K562 (cell line): Measurements from ENCODE around the gene KRTAP10-6. TPM values are rescaled to one million over a fixed set of nuclear protein-coding genes. Genes with fewer than 3 reads are reported as not detected.

Experiments used
- PTTG1 ChIP-seq: fragments of 450-650 bp; IDR thresholded peaks from 2 replicates; pipeline ENCODE4 v1.6.1; 2016; ENCODE audit warnings: low read depth, mild to moderate bottlenecking, missing genetic modification characterization, missing compliant biosample characterization
- polyA plus RNA-seq, 8 experiments: library from polyadenylated mRNA; depleted of rRNA in 4 of 8; stranded (reverse) in 5 of 8; unstranded in 3 of 8; fragments of >200 nt; fragmentation: Nextera tagmentation in 2 of 8; fragmentation: Illumina TruSeq in 1 of 8; extraction: Ambion mirVana in 2 of 8; extraction: Trizol in 1 of 8; gene quantifications; 2 replicates each; pipeline versions ENCODE4 v1.2.1 to v1.2.3, GENCODE V29; 2011 to 2014; ENCODE audit warnings: inconsistent platforms in 1 of 8, missing spikeins in 1 of 8
- total RNA-seq, 7 experiments: library from RNA; depleted of rRNA in 6 of 7; stranded (reverse); fragments of >200 nt in 6 of 7; fragmentation: Illumina TruSeq in 2 of 7; extraction: Trizol in 2 of 7; gene quantifications; 2 replicates each; pipeline versions ENCODE4 v1.2.1 to v1.2.3, GENCODE V29; 2011 to 2021; ENCODE audit warnings: low replicate concordance in 1 of 7
- TF ChIP-seq, protein P1 (sequence below): fragments of 450-650 bp; IDR thresholded peaks from 2 replicates; pipeline ENCODE4 v1.6.1; 2016; ENCODE audit warnings: mild to moderate bottlenecking, moderate library complexity
- TF ChIP-seq, protein P2 (sequence below), 2 experiments: fragments of 450-650 bp; IDR thresholded peaks; 2 replicates each; pipeline ENCODE4 v1.6.1; 2016; ENCODE audit warnings: mild to moderate bottlenecking in 2 of 2, borderline replicate concordance in 1 of 2, low read depth in 1 of 2, moderate library complexity in 1 of 2

KRTAP10-6 gene
- total and polyA plus RNA-seq, 9 of the 15 experiments (the other 6 are each of a cell fraction or from before 2014, with no cell fraction given), result not detected

DNA sequence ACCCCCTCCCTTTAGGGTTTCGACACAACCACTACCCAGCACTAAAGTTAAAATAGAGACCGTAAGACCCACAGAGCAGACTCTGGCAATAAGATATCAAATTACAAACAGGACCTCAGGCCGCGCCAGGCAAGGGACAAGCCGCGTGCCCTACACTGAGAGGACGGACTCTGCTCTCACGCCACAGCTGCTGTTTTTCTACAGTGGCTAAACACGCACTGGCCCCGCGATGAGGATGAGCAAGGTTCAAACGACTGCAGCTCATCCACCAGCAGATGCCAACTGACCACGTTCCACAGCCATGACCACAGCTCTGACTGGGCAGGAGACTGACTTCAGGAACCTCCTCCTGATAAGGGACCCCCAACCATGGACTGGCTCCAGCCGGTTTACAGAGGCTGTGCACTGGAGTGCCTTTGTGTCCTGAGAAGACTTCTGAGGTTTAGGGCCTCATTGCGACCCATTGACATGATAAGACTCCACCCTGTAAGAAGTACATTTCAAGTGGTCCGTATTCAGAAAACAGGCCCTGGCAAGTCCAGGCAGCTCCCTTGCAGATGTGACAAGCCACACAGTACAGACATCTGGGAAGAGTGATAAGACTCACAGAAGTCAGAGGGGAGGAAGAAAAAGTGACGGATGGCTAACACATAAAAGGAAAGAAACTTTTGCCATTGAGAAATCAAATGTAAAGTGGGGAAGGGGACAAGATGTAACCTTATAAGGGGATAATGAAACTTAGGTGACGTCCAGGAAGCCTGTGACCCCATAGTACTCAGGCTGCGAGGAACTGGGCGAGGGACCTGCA, 1.5 kb upstream of the KRTAP10-6 start (continued):
- TF ChIP-seq, protein P1, sequence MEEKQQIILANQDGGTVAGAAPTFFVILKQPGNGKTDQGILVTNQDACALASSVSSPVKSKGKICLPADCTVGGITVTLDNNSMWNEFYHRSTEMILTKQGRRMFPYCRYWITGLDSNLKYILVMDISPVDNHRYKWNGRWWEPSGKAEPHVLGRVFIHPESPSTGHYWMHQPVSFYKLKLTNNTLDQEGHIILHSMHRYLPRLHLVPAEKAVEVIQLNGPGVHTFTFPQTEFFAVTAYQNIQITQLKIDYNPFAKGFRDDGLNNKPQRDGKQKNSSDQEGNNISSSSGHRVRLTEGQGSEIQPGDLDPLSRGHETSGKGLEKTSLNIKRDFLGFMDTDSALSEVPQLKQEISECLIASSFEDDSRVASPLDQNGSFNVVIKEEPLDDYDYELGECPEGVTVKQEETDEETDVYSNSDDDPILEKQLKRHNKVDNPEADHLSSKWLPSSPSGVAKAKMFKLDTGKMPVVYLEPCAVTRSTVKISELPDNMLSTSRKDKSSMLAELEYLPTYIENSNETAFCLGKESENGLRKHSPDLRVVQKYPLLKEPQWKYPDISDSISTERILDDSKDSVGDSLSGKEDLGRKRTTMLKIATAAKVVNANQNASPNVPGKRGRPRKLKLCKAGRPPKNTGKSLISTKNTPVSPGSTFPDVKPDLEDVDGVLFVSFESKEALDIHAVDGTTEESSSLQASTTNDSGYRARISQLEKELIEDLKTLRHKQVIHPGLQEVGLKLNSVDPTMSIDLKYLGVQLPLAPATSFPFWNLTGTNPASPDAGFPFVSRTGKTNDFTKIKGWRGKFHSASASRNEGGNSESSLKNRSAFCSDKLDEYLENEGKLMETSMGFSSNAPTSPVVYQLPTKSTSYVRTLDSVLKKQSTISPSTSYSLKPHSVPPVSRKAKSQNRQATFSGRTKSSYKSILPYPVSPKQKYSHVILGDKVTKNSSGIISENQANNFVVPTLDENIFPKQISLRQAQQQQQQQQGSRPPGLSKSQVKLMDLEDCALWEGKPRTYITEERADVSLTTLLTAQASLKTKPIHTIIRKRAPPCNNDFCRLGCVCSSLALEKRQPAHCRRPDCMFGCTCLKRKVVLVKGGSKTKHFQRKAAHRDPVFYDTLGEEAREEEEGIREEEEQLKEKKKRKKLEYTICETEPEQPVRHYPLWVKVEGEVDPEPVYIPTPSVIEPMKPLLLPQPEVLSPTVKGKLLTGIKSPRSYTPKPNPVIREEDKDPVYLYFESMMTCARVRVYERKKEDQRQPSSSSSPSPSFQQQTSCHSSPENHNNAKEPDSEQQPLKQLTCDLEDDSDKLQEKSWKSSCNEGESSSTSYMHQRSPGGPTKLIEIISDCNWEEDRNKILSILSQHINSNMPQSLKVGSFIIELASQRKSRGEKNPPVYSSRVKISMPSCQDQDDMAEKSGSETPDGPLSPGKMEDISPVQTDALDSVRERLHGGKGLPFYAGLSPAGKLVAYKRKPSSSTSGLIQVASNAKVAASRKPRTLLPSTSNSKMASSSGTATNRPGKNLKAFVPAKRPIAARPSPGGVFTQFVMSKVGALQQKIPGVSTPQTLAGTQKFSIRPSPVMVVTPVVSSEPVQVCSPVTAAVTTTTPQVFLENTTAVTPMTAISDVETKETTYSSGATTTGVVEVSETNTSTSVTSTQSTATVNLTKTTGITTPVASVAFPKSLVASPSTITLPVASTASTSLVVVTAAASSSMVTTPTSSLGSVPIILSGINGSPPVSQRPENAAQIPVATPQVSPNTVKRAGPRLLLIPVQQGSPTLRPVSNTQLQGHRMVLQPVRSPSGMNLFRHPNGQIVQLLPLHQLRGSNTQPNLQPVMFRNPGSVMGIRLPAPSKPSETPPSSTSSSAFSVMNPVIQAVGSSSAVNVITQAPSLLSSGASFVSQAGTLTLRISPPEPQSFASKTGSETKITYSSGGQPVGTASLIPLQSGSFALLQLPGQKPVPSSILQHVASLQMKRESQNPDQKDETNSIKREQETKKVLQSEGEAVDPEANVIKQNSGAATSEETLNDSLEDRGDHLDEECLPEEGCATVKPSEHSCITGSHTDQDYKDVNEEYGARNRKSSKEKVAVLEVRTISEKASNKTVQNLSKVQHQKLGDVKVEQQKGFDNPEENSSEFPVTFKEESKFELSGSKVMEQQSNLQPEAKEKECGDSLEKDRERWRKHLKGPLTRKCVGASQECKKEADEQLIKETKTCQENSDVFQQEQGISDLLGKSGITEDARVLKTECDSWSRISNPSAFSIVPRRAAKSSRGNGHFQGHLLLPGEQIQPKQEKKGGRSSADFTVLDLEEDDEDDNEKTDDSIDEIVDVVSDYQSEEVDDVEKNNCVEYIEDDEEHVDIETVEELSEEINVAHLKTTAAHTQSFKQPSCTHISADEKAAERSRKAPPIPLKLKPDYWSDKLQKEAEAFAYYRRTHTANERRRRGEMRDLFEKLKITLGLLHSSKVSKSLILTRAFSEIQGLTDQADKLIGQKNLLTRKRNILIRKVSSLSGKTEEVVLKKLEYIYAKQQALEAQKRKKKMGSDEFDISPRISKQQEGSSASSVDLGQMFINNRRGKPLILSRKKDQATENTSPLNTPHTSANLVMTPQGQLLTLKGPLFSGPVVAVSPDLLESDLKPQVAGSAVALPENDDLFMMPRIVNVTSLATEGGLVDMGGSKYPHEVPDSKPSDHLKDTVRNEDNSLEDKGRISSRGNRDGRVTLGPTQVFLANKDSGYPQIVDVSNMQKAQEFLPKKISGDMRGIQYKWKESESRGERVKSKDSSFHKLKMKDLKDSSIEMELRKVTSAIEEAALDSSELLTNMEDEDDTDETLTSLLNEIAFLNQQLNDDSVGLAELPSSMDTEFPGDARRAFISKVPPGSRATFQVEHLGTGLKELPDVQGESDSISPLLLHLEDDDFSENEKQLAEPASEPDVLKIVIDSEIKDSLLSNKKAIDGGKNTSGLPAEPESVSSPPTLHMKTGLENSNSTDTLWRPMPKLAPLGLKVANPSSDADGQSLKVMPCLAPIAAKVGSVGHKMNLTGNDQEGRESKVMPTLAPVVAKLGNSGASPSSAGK, result peak; percentile 93
- peak; percentile 55 for TF ChIP-seq PTTG1 (tag)
- TF ChIP-seq, protein P2, sequence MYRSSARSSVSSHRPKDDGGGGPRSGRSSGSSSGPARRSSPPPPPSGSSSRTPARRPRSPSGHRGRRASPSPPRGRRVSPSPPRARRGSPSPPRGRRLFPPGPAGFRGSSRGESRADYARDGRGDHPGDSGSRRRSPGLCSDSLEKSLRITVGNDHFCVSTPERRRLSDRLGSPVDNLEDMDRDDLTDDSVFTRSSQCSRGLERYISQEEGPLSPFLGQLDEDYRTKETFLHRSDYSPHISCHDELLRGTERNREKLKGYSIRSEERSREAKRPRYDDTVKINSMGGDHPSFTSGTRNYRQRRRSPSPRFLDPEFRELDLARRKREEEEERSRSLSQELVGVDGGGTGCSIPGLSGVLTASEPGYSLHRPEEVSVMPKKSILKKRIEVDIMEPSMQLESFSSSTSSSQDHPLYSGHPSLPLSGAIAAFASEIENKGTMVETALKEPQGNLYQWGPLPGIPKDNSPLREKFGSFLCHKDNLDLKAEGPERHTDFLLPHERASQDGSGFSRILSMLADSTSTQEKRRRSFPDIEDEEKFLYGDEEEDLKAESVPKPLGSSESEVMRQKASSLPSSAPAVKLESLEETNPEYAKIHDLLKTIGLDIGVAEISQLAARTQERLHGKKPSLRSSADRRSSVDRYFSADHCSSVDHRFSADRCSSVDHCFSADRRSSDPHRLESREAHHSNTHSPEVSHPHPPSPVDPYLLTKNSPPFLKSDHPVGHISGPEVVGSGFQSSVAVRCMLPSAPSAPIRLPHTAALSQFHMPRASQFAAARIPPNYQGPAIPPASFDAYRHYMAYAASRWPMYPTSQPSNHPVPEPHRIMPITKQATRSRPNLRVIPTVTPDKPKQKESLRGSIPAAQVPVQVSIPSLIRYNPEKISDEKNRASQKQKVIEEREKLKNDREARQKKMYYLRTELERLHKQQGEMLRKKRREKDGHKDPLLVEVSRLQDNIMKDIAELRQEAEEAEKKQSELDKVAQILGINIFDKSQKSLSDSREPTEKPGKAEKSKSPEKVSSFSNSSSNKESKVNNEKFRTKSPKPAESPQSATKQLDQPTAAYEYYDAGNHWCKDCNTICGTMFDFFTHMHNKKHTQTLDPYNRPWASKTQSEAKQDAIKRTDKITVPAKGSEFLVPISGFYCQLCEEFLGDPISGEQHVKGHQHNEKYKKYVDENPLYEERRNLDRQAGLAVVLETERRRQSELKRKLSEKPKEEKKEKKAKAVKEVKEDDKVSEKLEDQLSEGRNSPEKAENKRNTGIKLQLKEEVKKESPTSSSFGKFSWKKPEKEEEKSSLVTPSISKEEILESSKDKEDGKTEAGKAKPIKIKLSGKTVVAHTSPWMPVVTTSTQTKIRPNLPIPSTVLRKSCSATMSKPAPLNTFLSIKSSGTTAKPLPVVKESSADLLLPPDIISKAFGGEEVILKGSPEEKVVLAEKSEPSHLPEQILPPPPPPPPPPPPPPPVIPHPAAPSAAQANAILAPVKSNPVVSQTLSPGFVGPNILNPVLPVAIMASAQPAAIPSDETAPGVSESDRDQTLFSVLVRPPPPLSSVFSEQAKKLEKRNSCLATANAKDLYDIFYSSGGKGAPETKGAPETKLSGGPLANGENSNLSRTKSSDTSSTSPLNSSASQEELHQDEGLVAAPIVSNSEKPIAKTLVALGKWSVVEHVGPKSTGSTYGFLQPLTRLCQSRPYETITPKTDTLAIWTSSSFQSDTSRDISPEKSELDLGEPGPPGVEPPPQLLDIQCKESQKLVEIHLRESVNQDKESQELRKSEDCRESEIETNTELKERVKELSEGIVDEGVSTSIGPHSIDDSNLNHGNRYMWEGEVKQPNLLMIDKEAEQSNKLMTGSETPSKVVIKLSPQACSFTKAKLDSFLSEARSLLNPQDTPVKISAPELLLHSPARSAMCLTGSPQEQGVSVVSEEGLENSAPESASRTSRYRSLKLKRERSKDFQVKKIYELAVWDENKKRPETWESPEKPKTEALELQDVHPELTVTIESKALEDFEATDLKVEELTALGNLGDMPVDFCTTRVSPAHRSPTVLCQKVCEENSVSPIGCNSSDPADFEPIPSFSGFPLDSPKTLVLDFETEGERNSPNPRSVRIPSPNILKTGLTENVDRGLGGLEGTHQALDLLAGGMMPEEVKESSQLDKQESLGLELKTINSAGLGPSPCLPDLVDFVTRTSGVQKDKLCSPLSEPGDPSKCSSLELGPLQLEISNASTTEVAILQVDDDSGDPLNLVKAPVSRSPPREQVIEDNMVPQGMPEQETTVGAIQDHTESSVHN (IDR thresholded peaks at IDR 0.05; ENCODE audit: borderline replicate concordance in 1 of 2, low read depth in 1 of 2), result peak in 1 of 2 experiments; percentile 44; a peak in 1 of 4 replicates
